ENCODE measurements around the gene PRDM12.

DNA sequence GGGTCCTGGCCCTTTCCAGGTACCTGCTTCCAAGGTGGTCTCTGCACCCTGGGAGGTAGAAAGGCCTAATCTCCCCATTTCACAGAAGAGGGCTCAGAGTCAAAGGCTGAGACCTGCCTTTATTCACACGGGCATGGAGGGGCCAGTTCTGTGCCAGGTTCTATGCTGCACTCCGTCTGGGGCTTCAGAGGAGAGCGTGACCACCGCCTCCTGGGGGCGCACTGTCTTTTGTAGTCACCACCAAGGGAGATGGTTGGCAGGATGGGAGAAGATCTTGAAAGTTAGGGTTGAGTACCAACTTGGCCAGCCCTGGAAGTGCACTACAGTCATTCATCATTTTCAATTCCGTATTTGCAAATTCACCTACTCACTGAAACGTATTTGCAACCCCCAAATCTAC lies 23.7 kb upstream of the PRDM12 start:
- TF ChIP-seq, protein P1, sequence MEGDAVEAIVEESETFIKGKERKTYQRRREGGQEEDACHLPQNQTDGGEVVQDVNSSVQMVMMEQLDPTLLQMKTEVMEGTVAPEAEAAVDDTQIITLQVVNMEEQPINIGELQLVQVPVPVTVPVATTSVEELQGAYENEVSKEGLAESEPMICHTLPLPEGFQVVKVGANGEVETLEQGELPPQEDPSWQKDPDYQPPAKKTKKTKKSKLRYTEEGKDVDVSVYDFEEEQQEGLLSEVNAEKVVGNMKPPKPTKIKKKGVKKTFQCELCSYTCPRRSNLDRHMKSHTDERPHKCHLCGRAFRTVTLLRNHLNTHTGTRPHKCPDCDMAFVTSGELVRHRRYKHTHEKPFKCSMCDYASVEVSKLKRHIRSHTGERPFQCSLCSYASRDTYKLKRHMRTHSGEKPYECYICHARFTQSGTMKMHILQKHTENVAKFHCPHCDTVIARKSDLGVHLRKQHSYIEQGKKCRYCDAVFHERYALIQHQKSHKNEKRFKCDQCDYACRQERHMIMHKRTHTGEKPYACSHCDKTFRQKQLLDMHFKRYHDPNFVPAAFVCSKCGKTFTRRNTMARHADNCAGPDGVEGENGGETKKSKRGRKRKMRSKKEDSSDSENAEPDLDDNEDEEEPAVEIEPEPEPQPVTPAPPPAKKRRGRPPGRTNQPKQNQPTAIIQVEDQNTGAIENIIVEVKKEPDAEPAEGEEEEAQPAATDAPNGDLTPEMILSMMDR (IDR thresholded peaks at IDR 0.05), result no peak
- TF ChIP-seq POLR2A (IDR thresholded peaks at IDR 0.05), result no peak

All from breast epithelium (tissue), 3 donors.